AG04449 (cell line): Measurements from ENCODE around the gene CDH9.

Source experiments
- CTCF ChIA-PET: fragments of 350-600 bp; formaldehyde crosslinking; extraction: SDS; loops from one replicate; lab custom pipeline; 2021; ENCODE audit warnings: antibody characterized with exemption; lab: Yijun Ruan, JAX
- POLR2A ChIA-PET: fragments of 400-600, 350-600 bp; formaldehyde crosslinking; extraction: SDS; loops from one replicate; lab custom pipeline; 2020; ENCODE audit warnings: antibody characterized with exemption, inconsistent platforms; lab: Yijun Ruan, JAX
- DNase-seq: peaks from one replicate; pipeline ENCODE4 v3.0.0-alpha.2; 2010; ENCODE audit warnings: low read depth, low spot score
- H3K4me3 ChIP-seq: 2 replicates; pipeline ENCODE4 v1.5.1; 2011; ENCODE audit warnings: low read depth, mild to moderate bottlenecking, control low read depth, low read length
- CTCF ChIP-seq: IDR thresholded peaks from one replicate; pipeline ENCODE4 v1.5.1; 2011; ENCODE audit warnings: mild to moderate bottlenecking, moderate library complexity, low read length, control low read depth, inconsistent platforms; ENCODE audit not compliant: insufficient read depth; ENCODE audit errors: missing control alignments

The CDH9 gene

GRCh38 chr5:26894719-26895263, 143.6 kb downstream of the CDH9 start:
- DNase-seq = no peak
- no peak overlapping the region for H3K4me3 ChIP-seq
- no peak for TF ChIP-seq CTCF
- ChIA-PET CTCF (no interaction called here), POLR2A (no interaction called here)

GRCh38 chr5:26893078-26893477, 145.3 kb downstream of the CDH9 start:
- POLR2A ChIA-PET = no interaction called here

DNA sequence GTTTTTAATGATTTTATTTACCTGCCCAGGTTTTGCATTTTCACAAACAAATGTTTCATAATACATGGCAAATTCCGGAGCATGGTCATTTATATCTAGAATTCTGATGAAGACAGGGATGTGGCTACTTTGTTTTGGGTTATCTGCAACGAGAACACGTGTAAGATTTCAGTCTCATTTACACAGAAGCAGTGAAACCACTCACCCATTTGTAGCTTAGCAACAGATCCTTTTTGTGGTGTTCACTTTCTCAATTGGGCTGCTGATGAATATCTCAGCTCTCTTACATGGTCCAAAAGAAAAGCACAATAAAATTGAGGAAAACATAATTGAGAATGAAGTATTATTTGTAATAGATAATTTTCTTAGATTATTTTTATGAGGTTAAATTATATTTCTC, 148.6 kb downstream of the CDH9 start:
- POLR2A ChIA-PET = no interaction called here
- DNase-seq = no peak
- no peak overlapping the region for H3K4me3 ChIP-seq
- TF ChIP-seq CTCF = no peak
- CTCF ChIA-PET = no interaction called here

More at GRCh38 chr5:26893078-26893477, 145.3 kb downstream of the CDH9 start:
- no peak for DNase-seq
- CTCF ChIA-PET = no interaction called here
- H3K4me3 ChIP-seq = no peak overlapping the region
- no peak for TF ChIP-seq CTCF

DNA sequence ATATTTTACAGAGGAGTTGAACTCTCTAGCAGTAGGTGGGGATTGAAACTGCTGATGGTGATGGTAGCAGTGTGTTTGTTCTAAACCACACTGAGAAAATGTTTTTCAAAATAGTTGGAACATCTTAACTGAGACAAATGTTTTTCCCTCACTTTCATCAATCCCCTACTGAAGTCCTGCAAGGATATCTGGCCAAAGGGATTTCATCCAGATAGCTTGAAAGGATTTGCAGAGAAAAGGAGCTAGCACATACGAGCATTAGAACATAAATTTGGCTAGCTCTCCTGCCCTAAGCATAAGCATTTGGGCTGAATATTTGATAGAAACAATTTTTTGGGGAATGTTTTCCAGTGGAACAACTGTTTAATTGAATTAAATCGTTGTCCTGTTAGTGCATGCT, 153.9 kb downstream of the CDH9 start:
- H3K4me3 ChIP-seq = no peak overlapping the region
- TF ChIP-seq CTCF = no peak
- no peak for DNase-seq
- POLR2A ChIA-PET = no interaction called here
- CTCF ChIA-PET = no interaction called here

DNA sequence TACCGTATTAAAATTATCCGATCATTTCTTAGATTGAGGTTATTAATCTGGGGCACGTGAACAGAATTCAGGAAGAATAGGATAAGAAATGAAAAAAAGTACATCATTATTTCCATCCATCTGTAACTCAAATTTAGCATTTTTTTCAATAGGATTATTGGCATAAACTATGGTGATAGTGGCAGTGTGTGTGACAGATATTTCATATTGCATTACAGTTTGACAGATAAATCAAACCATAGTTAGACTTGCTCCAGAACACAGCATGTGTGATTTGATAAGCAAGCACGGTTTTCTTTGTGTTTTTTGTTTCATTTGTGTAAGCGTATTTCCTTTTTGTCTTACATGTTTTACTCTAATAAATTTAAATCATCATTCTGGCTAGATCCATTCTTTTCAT, 155.0 kb downstream of the CDH9 start:
- POLR2A ChIA-PET = no interaction called here
- TF ChIP-seq CTCF = no peak
- CTCF ChIA-PET = no interaction called here
- H3K4me3 ChIP-seq = no peak overlapping the region
- DNase-seq = no peak

- ChIA-PET CTCF (no interaction called here), POLR2A (no interaction called here)
- H3K4me3 ChIP-seq = no peak overlapping the region
- no peak for DNase-seq
- no peak for TF ChIP-seq CTCF
Observed at GRCh38 chr5:26881901-26882300, 156.5 kb downstream of the CDH9 start.
